ENCODE data around the gene TNFRSF14.

The TNFRSF14 gene

GRCh38 chr1:2609319-2610035 is 53.3 kb downstream of the TNFRSF14 start:
- DNase-seq (ENCODE audit: extremely low spot score), result no peak
- CTCF ChIA-PET, result no interaction called here
- POLR2A ChIA-PET, result no interaction called here
- no peak for TF ChIP-seq CTCF (IDR thresholded peaks at IDR 0.05; ENCODE audit: control extremely low read depth, extremely low read depth, low read depth, missing control alignments)

GRCh38 chr1:2610036-2610959 is 54.1 kb downstream of the TNFRSF14 start:
- CTCF ChIA-PET, result no interaction called here
- no peak for DNase-seq (ENCODE audit: extremely low spot score)
- TF ChIP-seq CTCF (IDR thresholded peaks at IDR 0.05; ENCODE audit: control extremely low read depth, extremely low read depth, low read depth, missing control alignments), result no peak
- POLR2A ChIA-PET, result no interaction called here

- ChIA-PET POLR2A (no interaction called here), CTCF (no interaction called here)
- no peak for DNase-seq (ENCODE audit: extremely low spot score)
- TF ChIP-seq CTCF (IDR thresholded peaks at IDR 0.05; ENCODE audit: control extremely low read depth, extremely low read depth, low read depth, missing control alignments), result no peak
Measured at GRCh38 chr1:2611031-2611501, 54.9 kb downstream of the TNFRSF14 start.

GRCh38 chr1:2611621-2612437 is 55.7 kb downstream of the TNFRSF14 start:
- POLR2A ChIA-PET, result no interaction called here
- no peak for TF ChIP-seq CTCF (IDR thresholded peaks at IDR 0.05; ENCODE audit: control extremely low read depth, extremely low read depth, low read depth, missing control alignments)
- CTCF ChIA-PET, result no interaction called here
- no peak for DNase-seq (ENCODE audit: extremely low spot score)

GRCh38 chr1:2612591-2613365 is 56.6 kb downstream of the TNFRSF14 start:
- DNase-seq (ENCODE audit: extremely low spot score), result no peak
- CTCF ChIA-PET, result no interaction called here
- no peak for TF ChIP-seq CTCF (IDR thresholded peaks at IDR 0.05; ENCODE audit: control extremely low read depth, extremely low read depth, low read depth, missing control alignments)
- POLR2A ChIA-PET, result no interaction called here

All from GM10248 (cell line).